GM12874 (cell line): ENCODE measurements around the gene TIMM21.

Experiments
- CTCF ChIP-seq: IDR thresholded peaks from 2 replicates; pipeline ENCODE4 v1.5.1; 2011; ENCODE audit warnings: low read depth, mild to moderate bottlenecking, control low read depth, low read length, moderate library complexity; ENCODE audit not compliant: insufficient read depth

TIMM21 gene

GRCh38 chr18:74147779-74148542 is at the start of gene TIMM21, which contains the start of gene FBXO15:
TSS of gene TIMM21 (plus strand) at chr18:74148523. CDS start at chr18:74148809, 286 bp downstream.
TSS of gene FBXO15 (minus strand) at chr18:74147834. CDS start at chr18:74147785, 49 bp downstream.
- TF ChIP-seq CTCF: no peak

GRCh38 chr18:74108460-74108859 is 39.9 kb upstream of the TIMM21 start:
- TF ChIP-seq CTCF: no peak

- TF ChIP-seq CTCF: no peak
These were observed 38.2 kb upstream of the TIMM21 start for GRCh38 chr18:74110149-74110548.

- TF ChIP-seq CTCF: no peak
These were observed 37.3 kb upstream of the TIMM21 start for GRCh38 chr18:74110976-74111375.

GRCh38 chr18:74113711-74114110 is 34.6 kb upstream of the TIMM21 start:
- TF ChIP-seq CTCF: no peak

GRCh38 chr18:74114116-74114515 is 34.2 kb upstream of the TIMM21 start:
- TF ChIP-seq CTCF: no peak

GRCh38 chr18:74115046-74115445 is 33.3 kb upstream of the TIMM21 start:
- no peak for TF ChIP-seq CTCF
